Measurements from ENCODE around the gene SNHG17. TPM values are rescaled to one million over a fixed set of nuclear protein-coding genes. Genes with fewer than 3 reads are reported as not detected.
A peak's percentile ranks its signal among the peaks of the same experiment; 100 is the strongest.

SNHG17 gene
- total RNA-seq, 1 donor from 2014 or later = 39.3 TPM

DNA sequence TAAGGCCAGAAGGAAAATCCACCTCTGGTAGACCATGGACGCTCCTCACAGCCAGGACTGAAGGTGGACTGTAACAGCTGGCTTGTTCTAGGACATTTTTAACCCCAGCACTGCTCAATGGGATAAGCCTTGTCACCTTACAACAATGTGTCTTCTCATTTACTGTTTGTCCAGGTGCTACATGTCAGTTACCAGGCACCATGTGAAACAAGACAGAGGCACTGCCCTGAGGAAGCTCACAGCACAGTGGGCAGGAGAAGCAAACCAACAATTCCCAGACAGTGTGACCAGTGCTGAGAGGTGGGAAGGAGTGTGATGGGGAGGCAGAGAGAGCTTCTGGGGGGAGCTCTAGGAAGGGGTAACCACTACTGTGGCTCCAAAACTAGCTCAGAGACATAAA is 10.7 kb downstream of the SNHG17 start:
- no peaks in the 10 kb centered on the region for H3K27me3 ChIP-seq (ENCODE audit: insufficient read depth, low read length)
- H3K4me3 ChIP-seq (ENCODE audit: insufficient read depth, low read depth, low read length) = no peak overlapping the region
- H3K9me3 ChIP-seq (ENCODE audit: insufficient read depth, low read depth, low read length) = no peaks in the 10 kb centered on the region
- peaks cover 99% of the 10 kb centered on the region for H4K20me1 ChIP-seq (ENCODE audit: insufficient read depth, low read length)
- TF ChIP-seq, protein P1, sequence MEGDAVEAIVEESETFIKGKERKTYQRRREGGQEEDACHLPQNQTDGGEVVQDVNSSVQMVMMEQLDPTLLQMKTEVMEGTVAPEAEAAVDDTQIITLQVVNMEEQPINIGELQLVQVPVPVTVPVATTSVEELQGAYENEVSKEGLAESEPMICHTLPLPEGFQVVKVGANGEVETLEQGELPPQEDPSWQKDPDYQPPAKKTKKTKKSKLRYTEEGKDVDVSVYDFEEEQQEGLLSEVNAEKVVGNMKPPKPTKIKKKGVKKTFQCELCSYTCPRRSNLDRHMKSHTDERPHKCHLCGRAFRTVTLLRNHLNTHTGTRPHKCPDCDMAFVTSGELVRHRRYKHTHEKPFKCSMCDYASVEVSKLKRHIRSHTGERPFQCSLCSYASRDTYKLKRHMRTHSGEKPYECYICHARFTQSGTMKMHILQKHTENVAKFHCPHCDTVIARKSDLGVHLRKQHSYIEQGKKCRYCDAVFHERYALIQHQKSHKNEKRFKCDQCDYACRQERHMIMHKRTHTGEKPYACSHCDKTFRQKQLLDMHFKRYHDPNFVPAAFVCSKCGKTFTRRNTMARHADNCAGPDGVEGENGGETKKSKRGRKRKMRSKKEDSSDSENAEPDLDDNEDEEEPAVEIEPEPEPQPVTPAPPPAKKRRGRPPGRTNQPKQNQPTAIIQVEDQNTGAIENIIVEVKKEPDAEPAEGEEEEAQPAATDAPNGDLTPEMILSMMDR (IDR thresholded peaks at IDR 0.05; ENCODE audit: insufficient read depth, low read depth, low read length) = no peak
- no peak for TF ChIP-seq EZH2 (IDR thresholded peaks at IDR 0.05; ENCODE audit: insufficient read depth, low read length)
- H3K27ac ChIP-seq (ENCODE audit: low read depth, low read length) = no peak overlapping the region
- H2AFZ ChIP-seq (ENCODE audit: low read depth, low read length) = no peak overlapping the region
- peaks cover 74% of the 10 kb centered on the region for H3K79me2 ChIP-seq (ENCODE audit: insufficient read depth, low read length)
- DNase-seq (ENCODE audit: low read depth) (no peak), FAIRE-seq (no peak)
- Mint-ChIP-seq H3K27me3 (ENCODE audit: low read depth, unreplicated experiment) (no peaks in the 10 kb centered on the region), H3K27ac (ENCODE audit: unreplicated experiment) (peak overlapping the region; percentile 72), H3K36me3 (ENCODE audit: low read depth, unreplicated experiment) (peaks cover 54% of the 10 kb centered on the region), H3K9me3 (ENCODE audit: unreplicated experiment) (no peaks in the 10 kb centered on the region), H3K4me1 (ENCODE audit: low read depth, unreplicated experiment) (peaks cover 21% of the 10 kb centered on the region), H3K4me3 (ENCODE audit: unreplicated experiment) (no peak overlapping the region)
- H3K9ac ChIP-seq (ENCODE audit: low read length) = no peak overlapping the region
- no peak overlapping the region for H3K4me2 ChIP-seq (ENCODE audit: low read length)
- H3K36me3 ChIP-seq (ENCODE audit: insufficient read depth, low read length) = peaks cover 80% of the 10 kb centered on the region
- H3K4me1 ChIP-seq (ENCODE audit: insufficient read depth, low read length) = peaks cover 23% of the 10 kb centered on the region

DNA sequence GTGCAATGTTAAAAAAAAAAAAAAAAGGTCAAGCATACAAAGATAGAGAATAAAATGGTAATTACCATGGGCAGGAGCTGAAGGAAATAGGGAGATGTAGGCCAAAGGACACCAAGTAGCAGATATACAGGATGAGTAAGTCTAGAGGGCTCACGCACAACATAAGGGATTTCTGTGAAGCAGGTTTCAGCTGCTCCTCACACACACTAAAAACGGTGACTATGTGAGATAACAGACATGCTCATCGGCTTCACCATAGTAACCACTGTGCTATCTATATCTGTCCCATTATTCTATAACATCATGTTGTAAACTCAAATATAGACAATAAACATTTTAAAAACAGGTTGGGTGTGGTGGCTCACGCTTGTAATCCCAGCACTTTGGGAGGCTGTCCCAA is 11.6 kb downstream of the SNHG17 start:
- H3K27ac ChIP-seq (ENCODE audit: low read depth, low read length) = no peak overlapping the region
- Mint-ChIP-seq H3K36me3 (ENCODE audit: low read depth, unreplicated experiment) (peaks cover 52% of the 10 kb centered on the region), H3K9me3 (ENCODE audit: unreplicated experiment) (no peaks in the 10 kb centered on the region), H3K4me1 (ENCODE audit: low read depth, unreplicated experiment) (peaks cover 24% of the 10 kb centered on the region), H3K27ac (ENCODE audit: unreplicated experiment) (no peak overlapping the region), H3K4me3 (ENCODE audit: unreplicated experiment) (no peak overlapping the region), H3K27me3 (ENCODE audit: low read depth, unreplicated experiment) (no peaks in the 10 kb centered on the region)
- no peak overlapping the region for H3K9ac ChIP-seq (ENCODE audit: low read length)
- no peak overlapping the region for H3K4me2 ChIP-seq (ENCODE audit: low read length)
- H3K9me3 ChIP-seq (ENCODE audit: insufficient read depth, low read depth, low read length) = no peaks in the 10 kb centered on the region
- peaks cover 79% of the 10 kb centered on the region for H3K36me3 ChIP-seq (ENCODE audit: insufficient read depth, low read length)
- DNase-seq (ENCODE audit: low read depth) (no peak), FAIRE-seq (no peak)
- H3K4me1 ChIP-seq (ENCODE audit: insufficient read depth, low read length) = peaks cover 23% of the 10 kb centered on the region
- peaks cover 66% of the 10 kb centered on the region for H3K79me2 ChIP-seq (ENCODE audit: insufficient read depth, low read length)
- H2AFZ ChIP-seq (ENCODE audit: low read depth, low read length) = no peak overlapping the region
- H3K4me3 ChIP-seq (ENCODE audit: insufficient read depth, low read depth, low read length) = no peak overlapping the region
- peaks cover 99% of the 10 kb centered on the region for H4K20me1 ChIP-seq (ENCODE audit: insufficient read depth, low read length)
- TF ChIP-seq, protein P1 (IDR thresholded peaks at IDR 0.05; ENCODE audit: insufficient read depth, low read depth, low read length) = no peak
- no peak for TF ChIP-seq EZH2 (IDR thresholded peaks at IDR 0.05; ENCODE audit: insufficient read depth, low read length)
- H3K27me3 ChIP-seq (ENCODE audit: insufficient read depth, low read length) = no peaks in the 10 kb centered on the region

DNA sequence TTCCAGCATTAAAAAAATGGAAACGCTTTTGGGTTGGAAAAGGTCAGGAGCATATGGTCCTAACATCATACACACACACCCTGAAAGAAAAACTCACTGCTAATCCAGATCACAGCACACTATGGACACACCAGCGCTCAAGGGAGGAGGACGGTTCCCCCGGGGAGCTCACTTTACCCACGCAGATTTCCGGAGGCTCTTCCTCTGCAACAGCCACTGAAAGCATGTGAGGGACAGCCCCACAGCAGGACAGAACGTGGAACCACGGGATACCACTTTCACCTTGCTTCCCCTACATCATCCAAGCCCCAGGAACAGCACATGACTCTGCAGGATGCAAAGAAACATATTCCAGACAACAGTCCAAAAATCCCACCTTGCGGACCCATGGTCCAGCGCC is 13.2 kb downstream of the SNHG17 start:
- Mint-ChIP-seq H3K4me1 (ENCODE audit: low read depth, unreplicated experiment) (peaks cover 17% of the 10 kb centered on the region), H3K27me3 (ENCODE audit: low read depth, unreplicated experiment) (no peaks in the 10 kb centered on the region), H3K27ac (ENCODE audit: unreplicated experiment) (no peak overlapping the region), H3K36me3 (ENCODE audit: low read depth, unreplicated experiment) (peaks cover 42% of the 10 kb centered on the region), H3K4me3 (ENCODE audit: unreplicated experiment) (no peak overlapping the region), H3K9me3 (ENCODE audit: unreplicated experiment) (no peaks in the 10 kb centered on the region)
- Histone ChIP-seq H3K27me3 (ENCODE audit: insufficient read depth, low read length) (no peaks in the 10 kb centered on the region), H3K79me2 (ENCODE audit: insufficient read depth, low read length) (peaks cover 50% of the 10 kb centered on the region), H4K20me1 (ENCODE audit: insufficient read depth, low read length) (peaks cover 88% of the 10 kb centered on the region), H3K4me1 (ENCODE audit: insufficient read depth, low read length) (peaks cover 15% of the 10 kb centered on the region), H2AFZ (ENCODE audit: low read depth, low read length) (no peak overlapping the region), H3K9ac (ENCODE audit: low read length) (no peak overlapping the region), H3K27ac (ENCODE audit: low read depth, low read length) (no peak overlapping the region), H3K9me3 (ENCODE audit: insufficient read depth, low read depth, low read length) (no peaks in the 10 kb centered on the region), H3K4me3 (ENCODE audit: insufficient read depth, low read depth, low read length) (no peak overlapping the region), H3K4me2 (ENCODE audit: low read length) (no peak overlapping the region), H3K36me3 (ENCODE audit: insufficient read depth, low read length) (peaks cover 68% of the 10 kb centered on the region)
- FAIRE-seq (no peak), DNase-seq (ENCODE audit: low read depth) (no peak)
- TF ChIP-seq, protein P1 (IDR thresholded peaks at IDR 0.05; ENCODE audit: insufficient read depth, low read depth, low read length) = no peak
- no peak for TF ChIP-seq EZH2 (IDR thresholded peaks at IDR 0.05; ENCODE audit: insufficient read depth, low read length)

Data from astrocyte (in vitro differentiated cells and primary cell).